NOMO-1 treated with DMSO at 0.1 percent for 48 hours (cell line): Measurements from ENCODE around the gene GNG8.
"Not testable (repeated sequence)": the region's sequence is repeated elsewhere in the genome, so short reads cannot be mapped to it uniquely, and the experiment has no call there.

ENCODE experiments used
- DNase-seq: peaks from one replicate; lab custom pipeline; 2025; ENCODE audit not compliant: unreplicated experiment; lab: John Stamatoyannopoulos, UW

The GNG8 gene

GRCh38 chr19:46648060-46648960 lies 12.3 kb upstream of the GNG8 start:
- DNase-seq, result peak; percentile 27

- DNase-seq, result no peak
Observed at GRCh38 chr19:46646402-46646801, 10.4 kb upstream of the GNG8 start.

- no peak for DNase-seq
Observed at GRCh38 chr19:46644720-46645119, 8.7 kb upstream of the GNG8 start.

GRCh38 chr19:46640656-46641055 lies 4.7 kb upstream of the GNG8 start:
- no peak for DNase-seq

- peak; percentile 50 for DNase-seq
Observed at GRCh38 chr19:46639358-46640182, 3.6 kb upstream of the GNG8 start.

GRCh38 chr19:46637224-46637623 lies 1.2 kb upstream of the GNG8 start:
- no peak for DNase-seq

GRCh38 chr19:46634656-46635218 lies 1.3 kb downstream of the GNG8 start:
- no peak for DNase-seq

GRCh38 chr19:46634045-46634655 lies 1.9 kb downstream of the GNG8 start:
- DNase-seq, result peak; percentile 82

- DNase-seq, result no peak
Observed at GRCh38 chr19:46633130-46633529, 2.9 kb downstream of the GNG8 start.

- no peak for DNase-seq
Observed at GRCh38 chr19:46631481-46631880, 4.5 kb downstream of the GNG8 start.

GRCh38 chr19:46630586-46631205 lies 5.3 kb downstream of the GNG8 start:
- no peak for DNase-seq

GRCh38 chr19:46629546-46630025 lies 6.4 kb downstream of the GNG8 start:
- no peak for DNase-seq

GRCh38 chr19:46628970-46629369 lies 7.0 kb downstream of the GNG8 start:
- not testable (repeated sequence) for DNase-seq

GRCh38 chr19:46626446-46626845 lies 9.6 kb downstream of the GNG8 start:
- no peak for DNase-seq

GRCh38 chr19:46625731-46626130 lies 10.3 kb downstream of the GNG8 start:
- DNase-seq, result no peak

GRCh38 chr19:46624958-46625661 lies 10.9 kb downstream of the GNG8 start, which contains the start of gene PTGIR:
Gene PTGIR, minus strand, starts transcription at chr19:46625089. Its CDS starts 864 bp downstream, at chr19:46624225.
- DNase-seq, result peak; percentile 26

GRCh38 chr19:46623915-46624502 lies 12.0 kb downstream of the GNG8 start:
- no peak for DNase-seq

GRCh38 chr19:46622118-46622446 lies 13.9 kb downstream of the GNG8 start:
- DNase-seq, result no peak
